HepG2 (cell line): Measurements from ENCODE around the gene NDNF. TPM values are rescaled to one million over a fixed set of nuclear protein-coding genes. Genes with fewer than 3 reads are reported as not detected.

Source experiments
- ATAC-seq: fragments of 200-7000 bp; cut with Tn5 transposase; 3 replicates; pipeline ENCODE4 v1.9.1; 2020; ENCODE audit warnings: mild to moderate bottlenecking, moderate library complexity
- BruUV-seq: library from RNA; stranded (reverse); fragments of 400-500 nt; replicated peaks from 2 replicates; lab custom pipeline; 2021; lab: Mats Ljungman, UMichigan
- CTCF ChIA-PET: fragments of 300-600 bp; formaldehyde crosslinking; extraction: SDS; loops from one replicate; lab custom pipeline; 2021; ENCODE audit warnings: low total read pairs, inconsistent platforms, low intra/inter-chr PET ratio; lab: Yijun Ruan, JAX
- POLR2A ChIA-PET: fragments of 350-600 bp; sonication (Branson Sonifier 250); formaldehyde crosslinking; loops from one replicate; lab custom pipeline; 2020; ENCODE audit warnings: antibody characterized with exemption, inconsistent platforms; lab: Yijun Ruan, JAX
- DNase-seq: peaks from one replicate; pipeline ENCODE4 v3.0.0-alpha.2; 2015; ENCODE audit warnings: low spot score
- FAIRE-seq: peaks from 3 replicates; lab custom pipeline; 2011; peaks lifted over from hg19 to GRCh38; lab: Jason Lieb, UNC
- H2AFZ ChIP-seq: one replicate; pipeline ENCODE4 v1.6.1; 2011; ENCODE audit warnings: low read length, inconsistent platforms
- H3K27ac ChIP-seq: fragments of 300-600 bp; 3 replicates; pipeline ENCODE4 v1.8.0; 2011; ENCODE audit warnings: mixed run types, mild to moderate bottlenecking, mixed read lengths, low read length, inconsistent platforms; ENCODE audit not compliant: insufficient read depth; ENCODE audit errors: extremely low read length
- H3K27me3 ChIP-seq, 2 experiments: fragments of 200-600 bp in 1 of 2; 2 replicates in 1 of 2; 3 replicates in 1 of 2; pipeline versions ENCODE4 v1.6.0 to v1.8.0; 2011; ENCODE audit warnings: low read length in 2 of 2, mild to moderate bottlenecking in 2 of 2, moderate library complexity in 2 of 2, inconsistent platforms in 1 of 2; ENCODE audit not compliant: insufficient read depth in 2 of 2, control insufficient read depth in 1 of 2
- H3K36me3 ChIP-seq, 2 experiments: fragments of 200-600 bp in 1 of 2; replicated peaks in 1 of 2; 2 replicates in 1 of 2; 3 replicates in 1 of 2; pipeline versions ENCODE4 v1.5.1 to v1.8.0; 2011; ENCODE audit warnings: low read length in 2 of 2, inconsistent platforms in 1 of 2; ENCODE audit not compliant: insufficient read depth in 2 of 2, control insufficient read depth in 1 of 2
- H3K4me1 ChIP-seq: 2 replicates; pipeline ENCODE4 v1.5.1; 2012; ENCODE audit warnings: low read length, inconsistent platforms; ENCODE audit not compliant: insufficient read depth
- H3K4me2 ChIP-seq: 2 replicates; pipeline ENCODE4 v1.6.0; 2011; ENCODE audit warnings: low read depth, low read length, inconsistent platforms
- H3K4me3 ChIP-seq, 3 experiments: fragments of 200-600 bp in 1 of 3; sonication (generic), shearing (Covaris generic) in 1 of 3; replicated peaks in 1 of 3; 2 replicates each; pipeline ENCODE4 v1.5.1; 2011 to 2016; ENCODE audit warnings: low read length in 3 of 3, inconsistent platforms in 2 of 3, low read depth in 2 of 3, mild to moderate bottlenecking in 2 of 3, control low read depth in 1 of 3, mixed read lengths in 1 of 3; ENCODE audit not compliant: insufficient read depth in 1 of 3
- H3K79me2 ChIP-seq: one replicate; pipeline ENCODE4 v1.6.1; 2011; ENCODE audit warnings: low read length, inconsistent platforms; ENCODE audit not compliant: insufficient read depth
- H3K9ac ChIP-seq: 2 replicates; pipeline ENCODE4 v1.6.0; 2011; ENCODE audit warnings: mild to moderate bottlenecking, low read depth, low read length, inconsistent platforms; ENCODE audit not compliant: insufficient read depth
- H3K9me3 ChIP-seq: 2 replicates; pipeline ENCODE4 v1.5.1; 2012; ENCODE audit warnings: mild to moderate bottlenecking, low read length
- H4K20me1 ChIP-seq: 2 replicates; pipeline ENCODE4 v1.6.0; 2011; ENCODE audit warnings: inconsistent platforms, mild to moderate bottlenecking, low read length, moderate library complexity; ENCODE audit not compliant: insufficient read depth
- ADNP ChIP-seq: sonication (generic); formaldehyde crosslinking; IDR thresholded peaks from 2 replicates; pipeline ENCODE4 v1.4.0; 2020; ENCODE audit warnings: missing genetic modification reagents
- ARNT2 ChIP-seq: sonication (generic); formaldehyde crosslinking; IDR thresholded peaks from 2 replicates; pipeline ENCODE4 v1.8.0; 2022; ENCODE audit warnings: mild to moderate bottlenecking, low read depth, missing genetic modification reagents, moderate library complexity
- KMT2A ChIP-seq: sonication (generic); formaldehyde crosslinking; IDR thresholded peaks from 2 replicates; pipeline ENCODE4 v1.4.0; 2020; ENCODE audit warnings: missing genetic modification reagents
- MEIS1 ChIP-seq: sonication (generic); formaldehyde crosslinking; IDR thresholded peaks from 2 replicates; pipeline ENCODE4 v1.9.0; 2021; ENCODE audit warnings: mild to moderate bottlenecking, missing genetic modification reagents, moderate library complexity, borderline replicate concordance
- MEIS2 ChIP-seq: sonication (generic); formaldehyde crosslinking; IDR thresholded peaks from 2 replicates; pipeline ENCODE4 v1.9.0; 2021; ENCODE audit warnings: mild to moderate bottlenecking, missing genetic modification reagents
- MTF1 ChIP-seq: sonication (generic); formaldehyde crosslinking; IDR thresholded peaks from 2 replicates; pipeline ENCODE4 v1.5.0; 2020; ENCODE audit warnings: missing genetic modification reagents
- NCOR1 ChIP-seq: fragments of 200-600 bp; sonication (generic); IDR thresholded peaks from 2 replicates; pipeline ENCODE4 v1.7.0; 2017; ENCODE audit warnings: antibody characterized with exemption, low read length, borderline replicate concordance
- ONECUT2 ChIP-seq: sonication (generic); formaldehyde crosslinking; IDR thresholded peaks from 2 replicates; pipeline ENCODE4 v1.4.0; 2020; ENCODE audit warnings: missing genetic modification reagents
- SALL1 ChIP-seq: sonication (generic); formaldehyde crosslinking; IDR thresholded peaks from 2 replicates; pipeline ENCODE4 v1.8.0; 2022; ENCODE audit warnings: mild to moderate bottlenecking, missing genetic modification reagents
- SETDB1 ChIP-seq: sonication (generic); formaldehyde crosslinking; IDR thresholded peaks from 2 replicates; pipeline ENCODE4 v1.5.1; 2020; ENCODE audit warnings: missing genetic modification reagents, mild to moderate bottlenecking, borderline replicate concordance
- SIN3B ChIP-seq: fragments of 150-350 bp; IDR thresholded peaks from 2 replicates; pipeline ENCODE4 v1.6.1; 2014; ENCODE audit warnings: low read length
- SOX6 ChIP-seq, 2 experiments: fragments of 450-650 bp in 1 of 2; sonication (generic) in 1 of 2; formaldehyde crosslinking in 1 of 2; IDR thresholded peaks; 2 replicates each; pipeline versions ENCODE4 v1.4.0 to v1.6.1; 2017 to 2020; ENCODE audit warnings: antibody characterized with exemption in 1 of 2, mild to moderate bottlenecking in 1 of 2, missing genetic modification reagents in 1 of 2
- SSRP1 ChIP-seq: IDR thresholded peaks from 2 replicates; pipeline ENCODE4 v1.6.1; 2016; ENCODE audit warnings: control low read depth
- TBP ChIP-seq: sonication (generic); formaldehyde crosslinking; IDR thresholded peaks from 2 replicates; pipeline ENCODE4 v1.5.0; 2020; ENCODE audit warnings: missing genetic modification reagents
- WGBS: methylation state at CpG from one replicate; pipeline ENCODE4 v1.1.6; 2017; ENCODE audit warnings: low lambda C conversion rate; 5-methylcytosine and 5-hydroxymethylcytosine counted together
- in situ Hi-C: cut with HindIII; loops from 2 replicates; pipeline ENCODE4 v1.10.0; 2017; ENCODE audit warnings: low pct_unique_long_range_greater_than_20kb; ENCODE audit not compliant: extremely low pct_ligation_motif_present
- intact Hi-C: fragments of 100-400 bp; cut with micrococcal nuclease; formaldehyde crosslinking; loops from one replicate; pipeline ENCODE4 v1.10.0; 2022; ENCODE audit not compliant: unreplicated experiment
- polyA plus RNA-seq, 8 experiments: library from polyadenylated mRNA; depleted of rRNA in 3 of 8; stranded (reverse) in 7 of 8; unstranded in 1 of 8; fragments of >200 nt; fragmentation: Illumina TruSeq in 4 of 8; extraction: Trizol in 4 of 8; gene quantifications; 2 replicates each; pipeline versions ENCODE4 v1.2.1 to v1.2.3, GENCODE V29; 2011 to 2016; ENCODE audit warnings: low read depth in 4 of 8, missing spikeins in 1 of 8, mixed read lengths in 1 of 8; ENCODE audit not compliant: insufficient read depth in 1 of 8
- total RNA-seq, 5 experiments: library from RNA; depleted of rRNA; stranded (reverse); fragments of >200 nt; fragmentation: Illumina TruSeq; extraction: Trizol; gene quantifications; 2 replicates each; pipeline ENCODE4 v1.2.3, GENCODE V29; 2016; ENCODE audit warnings: low read depth in 1 of 5
- TF ChIP-seq, protein P1 (sequence below): sonication (generic); formaldehyde crosslinking; IDR thresholded peaks from 2 replicates; pipeline ENCODE4 v1.8.1; 2022; ENCODE audit warnings: mild to moderate bottlenecking, missing genetic modification reagents
- TF ChIP-seq, protein P2 (sequence below): sonication (generic); formaldehyde crosslinking; IDR thresholded peaks from 2 replicates; pipeline ENCODE4 v1.4.0; 2020; ENCODE audit warnings: missing genetic modification reagents
- TF ChIP-seq, protein P3 (sequence below): sonication (generic); formaldehyde crosslinking; IDR thresholded peaks from 2 replicates; pipeline ENCODE4 v1.4.0; 2020; ENCODE audit warnings: mild to moderate bottlenecking, missing genetic modification reagents

NDNF gene
- total and polyA plus RNA-seq, 2 of the 13 experiments (the other 11 are each of a cell fraction or from before 2014, with no cell fraction given), result not detected

DNA sequence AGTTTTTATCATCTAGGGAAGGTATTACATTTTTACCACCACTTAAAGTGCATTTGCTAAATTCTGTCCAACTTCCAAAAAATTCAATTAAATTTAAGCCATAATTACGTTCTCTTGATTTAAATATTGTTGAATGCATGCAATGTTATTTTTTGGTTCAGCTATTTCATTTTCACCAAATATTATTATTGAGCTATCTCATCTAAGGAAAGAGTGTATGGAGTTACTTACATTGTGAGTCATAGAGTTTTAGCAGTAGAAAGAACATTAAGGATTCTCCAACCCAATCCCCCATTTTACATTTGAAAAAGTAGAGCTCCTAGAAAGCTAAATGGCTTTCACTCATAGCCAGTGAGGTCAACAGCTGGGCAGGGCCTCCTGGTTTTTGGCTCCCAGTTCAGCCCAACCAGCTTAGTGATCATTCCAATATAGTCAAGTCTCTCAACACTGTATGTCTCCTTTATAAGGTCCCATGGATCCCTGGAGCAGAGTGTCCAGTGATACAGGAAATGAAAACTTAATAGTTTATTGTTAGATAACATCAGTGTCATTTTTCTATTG is 60.5 kb downstream of the NDNF start:
- H3K9ac ChIP-seq, result no peak overlapping the region
- H4K20me1 ChIP-seq, result no peaks in the 10 kb centered on the region
- no peak overlapping the region for H3K4me2 ChIP-seq
- no peak for FAIRE-seq
- no TSS peak for BruUV-seq
- no peaks in the 10 kb centered on the region for H3K4me1 ChIP-seq
- no peaks in the 10 kb centered on the region for H3K79me2 ChIP-seq
- no peaks in the 10 kb centered on the region for H3K27me3 ChIP-seq
- no peak overlapping the region for H3K27ac ChIP-seq
- ChIA-PET CTCF (no interaction called here), POLR2A (no interaction called here)
- intact Hi-C loops (no loop called here), in situ Hi-C loops (no loop called here)
- WGBS, result 0% methylated on average over 1 of the region's 1 CpG
- H3K4me3 ChIP-seq, result no peak overlapping the region
- H3K36me3 ChIP-seq, result no peaks in the 10 kb centered on the region
- no peak for DNase-seq
- H3K9me3 ChIP-seq, result no peaks in the 10 kb centered on the region
- ATAC-seq, result no peak
- H2AFZ ChIP-seq, result no peak overlapping the region
- TF ChIP-seq MEIS1 (CRISPR knock-in tag) (no peak), KMT2A (CRISPR knock-in tag) (no peak), MTF1 (CRISPR knock-in tag) (no peak), NCOR1 (no peak), SALL1 (no peak), SSRP1 (CRISPR knock-in tag) (no peak), ARNT2 (no peak), SETDB1 (CRISPR knock-in tag) (no peak), SIN3B (no peak), TBP (no peak), SOX6 (IDR thresholded peaks at IDR 0.05) (no peak), SOX6 (CRISPR knock-in tag; IDR thresholded peaks at IDR 0.05) (no peak), ONECUT2 (CRISPR knock-in tag) (no peak), ADNP (no peak), MEIS2 (CRISPR knock-in tag) (no peak)
- TF ChIP-seq, protein P1, sequence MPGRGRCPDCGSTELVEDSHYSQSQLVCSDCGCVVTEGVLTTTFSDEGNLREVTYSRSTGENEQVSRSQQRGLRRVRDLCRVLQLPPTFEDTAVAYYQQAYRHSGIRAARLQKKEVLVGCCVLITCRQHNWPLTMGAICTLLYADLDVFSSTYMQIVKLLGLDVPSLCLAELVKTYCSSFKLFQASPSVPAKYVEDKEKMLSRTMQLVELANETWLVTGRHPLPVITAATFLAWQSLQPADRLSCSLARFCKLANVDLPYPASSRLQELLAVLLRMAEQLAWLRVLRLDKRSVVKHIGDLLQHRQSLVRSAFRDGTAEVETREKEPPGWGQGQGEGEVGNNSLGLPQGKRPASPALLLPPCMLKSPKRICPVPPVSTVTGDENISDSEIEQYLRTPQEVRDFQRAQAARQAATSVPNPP (CRISPR knock-in tag), result no peak
- TF ChIP-seq, protein P2, sequence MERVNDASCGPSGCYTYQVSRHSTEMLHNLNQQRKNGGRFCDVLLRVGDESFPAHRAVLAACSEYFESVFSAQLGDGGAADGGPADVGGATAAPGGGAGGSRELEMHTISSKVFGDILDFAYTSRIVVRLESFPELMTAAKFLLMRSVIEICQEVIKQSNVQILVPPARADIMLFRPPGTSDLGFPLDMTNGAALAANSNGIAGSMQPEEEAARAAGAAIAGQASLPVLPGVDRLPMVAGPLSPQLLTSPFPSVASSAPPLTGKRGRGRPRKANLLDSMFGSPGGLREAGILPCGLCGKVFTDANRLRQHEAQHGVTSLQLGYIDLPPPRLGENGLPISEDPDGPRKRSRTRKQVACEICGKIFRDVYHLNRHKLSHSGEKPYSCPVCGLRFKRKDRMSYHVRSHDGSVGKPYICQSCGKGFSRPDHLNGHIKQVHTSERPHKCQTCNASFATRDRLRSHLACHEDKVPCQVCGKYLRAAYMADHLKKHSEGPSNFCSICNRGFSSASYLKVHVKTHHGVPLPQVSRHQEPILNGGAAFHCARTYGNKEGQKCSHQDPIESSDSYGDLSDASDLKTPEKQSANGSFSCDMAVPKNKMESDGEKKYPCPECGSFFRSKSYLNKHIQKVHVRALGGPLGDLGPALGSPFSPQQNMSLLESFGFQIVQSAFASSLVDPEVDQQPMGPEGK (CRISPR knock-in tag), result no peak
- TF ChIP-seq, protein P3, sequence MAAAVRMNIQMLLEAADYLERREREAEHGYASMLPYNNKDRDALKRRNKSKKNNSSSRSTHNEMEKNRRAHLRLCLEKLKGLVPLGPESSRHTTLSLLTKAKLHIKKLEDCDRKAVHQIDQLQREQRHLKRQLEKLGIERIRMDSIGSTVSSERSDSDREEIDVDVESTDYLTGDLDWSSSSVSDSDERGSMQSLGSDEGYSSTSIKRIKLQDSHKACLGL (CRISPR knock-in tag), result no peak
